TTC549 (cell line): Measurements from ENCODE around the gene FERMT3.

Experiments
- FAIRE-seq: peaks from 2 replicates; lab custom pipeline; 2012; peaks lifted over from hg19 to GRCh38; lab: Jason Lieb, UNC

FERMT3 gene

GRCh38 chr11:64220798-64221197 is 14.3 kb downstream of the FERMT3 start:
- no peak for FAIRE-seq

- no peak for FAIRE-seq
Observed at GRCh38 chr11:64222651-64223000, 16.1 kb downstream of the FERMT3 start.

GRCh38 chr11:64223001-64223651 is 16.6 kb downstream of the FERMT3 start:
- FAIRE-seq: no peak

GRCh38 chr11:64224151-64224890 is 17.8 kb downstream of the FERMT3 start:
- FAIRE-seq: no peak

- FAIRE-seq: no peak
Observed at GRCh38 chr11:64224891-64225607, 18.5 kb downstream of the FERMT3 start.

- no peak for FAIRE-seq
Observed at GRCh38 chr11:64225608-64226506, 19.3 kb downstream of the FERMT3 start, which contains the start of the genes NUDT22 and TRPT1. Gene NUDT22, plus strand, starts transcription at chr11:64226274. Its CDS starts 379 bp downstream, at chr11:64226653. Gene TRPT1, minus strand, starts transcription at chr11:64226186. Its CDS starts 326 bp downstream, at chr11:64225860.

GRCh38 chr11:64226507-64227051 is 20.1 kb downstream of the FERMT3 start:
- FAIRE-seq: no peak

- no peak for FAIRE-seq
Observed at GRCh38 chr11:64227405-64227956, 21.0 kb downstream of the FERMT3 start.

GRCh38 chr11:64229090-64229743 is 22.7 kb downstream of the FERMT3 start:
- no peak for FAIRE-seq

- no peak for FAIRE-seq
Observed at GRCh38 chr11:64229744-64230170, 23.2 kb downstream of the FERMT3 start.

GRCh38 chr11:64230171-64230984 is 23.9 kb downstream of the FERMT3 start, which contains the start of gene DNAJC4:
Gene DNAJC4, plus strand, starts transcription at chr11:64230548. Its CDS starts 307 bp downstream, at chr11:64230855.
- no peak for FAIRE-seq

- FAIRE-seq: no peak
Observed at GRCh38 chr11:64230985-64231365, 24.5 kb downstream of the FERMT3 start.

- no peak for FAIRE-seq
Observed at GRCh38 chr11:64231546-64231945, 25.0 kb downstream of the FERMT3 start.

- no peak for FAIRE-seq
Observed at GRCh38 chr11:64232182-64232966, 25.9 kb downstream of the FERMT3 start.

GRCh38 chr11:64232967-64233315 is 26.4 kb downstream of the FERMT3 start:
- FAIRE-seq: no peak

GRCh38 chr11:64233913-64234586 is 27.5 kb downstream of the FERMT3 start, which contains the start of gene VEGFB:
Gene VEGFB, plus strand, starts transcription at chr11:64234584. Its CDS starts 250 bp downstream, at chr11:64234834.
- FAIRE-seq: no peak

GRCh38 chr11:64234647-64235379 is 28.3 kb downstream of the FERMT3 start:
- no peak for FAIRE-seq
